Fibroblast of lung (primary cell): ENCODE data around the gene VWF. TPM values are rescaled to one million over a fixed set of nuclear protein-coding genes. Genes with fewer than 3 reads are reported as not detected.
"Not testable (repeated sequence)": the region's sequence is repeated elsewhere in the genome, so short reads cannot be mapped to it uniquely, and the experiment has no call there.

Experiments
- DNase-seq, 2 donors: peaks; one replicate each; pipeline versions ENCODE4 v3.0.0 to v3.0.0-alpha.2; 2010; ENCODE audit warnings: low read depth in 2 of 2
- H2AFZ ChIP-seq: 2 replicates; pipeline ENCODE4 v1.5.1; 2012; ENCODE audit warnings: low read length, control low read depth, inconsistent platforms
- H3K27ac ChIP-seq: 2 replicates; pipeline ENCODE4 v1.5.1; 2011; ENCODE audit warnings: low read length, control low read depth; ENCODE audit not compliant: insufficient read depth
- H3K27me3 ChIP-seq: 2 replicates; pipeline ENCODE4 v1.5.1; 2011; ENCODE audit warnings: mild to moderate bottlenecking, low read length; ENCODE audit not compliant: control insufficient read depth, insufficient read depth
- H3K36me3 ChIP-seq: 2 replicates; pipeline ENCODE4 v1.5.1; 2011; ENCODE audit warnings: low read length; ENCODE audit not compliant: control insufficient read depth, insufficient read depth
- H3K4me1 ChIP-seq: 2 replicates; pipeline ENCODE4 v1.5.1; 2011; ENCODE audit warnings: low read length; ENCODE audit not compliant: control insufficient read depth, insufficient read depth; ENCODE audit errors: extremely low read depth
- H3K4me2 ChIP-seq: 2 replicates; pipeline ENCODE4 v1.5.1; 2011; ENCODE audit warnings: low read length, control low read depth; ENCODE audit not compliant: insufficient read depth; ENCODE audit errors: extremely low read depth
- H3K4me3 ChIP-seq, 4 experiments: fragments of 200-600 bp in 1 of 4; sonication (generic) in 1 of 4; replicated peaks in 1 of 4; 2 replicates each; pipeline ENCODE4 v1.5.1; 2011 to 2016; ENCODE audit warnings: low read length in 4 of 4, low read depth in 3 of 4, mild to moderate bottlenecking in 3 of 4, control low read depth in 2 of 4, inconsistent platforms in 1 of 4, mixed read lengths in 1 of 4; ENCODE audit not compliant: insufficient read depth in 1 of 4; ENCODE audit errors: control extremely low read depth in 1 of 4
- H3K79me2 ChIP-seq: 2 replicates; pipeline ENCODE4 v1.5.1; 2012; ENCODE audit warnings: mild to moderate bottlenecking, low read length, inconsistent platforms; ENCODE audit not compliant: control insufficient read depth, insufficient read depth
- H3K9ac ChIP-seq: 2 replicates; pipeline ENCODE4 v1.5.1; 2011; ENCODE audit warnings: mild to moderate bottlenecking, low read length, control low read depth; ENCODE audit not compliant: insufficient read depth
- H3K9me3 ChIP-seq: 2 replicates; pipeline ENCODE4 v1.5.1; 2012; ENCODE audit warnings: low read depth, low read length; ENCODE audit not compliant: control insufficient read depth, insufficient read depth
- H4K20me1 ChIP-seq: 2 replicates; pipeline ENCODE4 v1.5.1; 2011; ENCODE audit warnings: low read length; ENCODE audit not compliant: control insufficient read depth, insufficient read depth; ENCODE audit errors: extremely low read depth
- EZH2 ChIP-seq: IDR thresholded peaks from 2 replicates; pipeline ENCODE4 v1.5.1; 2012; ENCODE audit warnings: low read length, control low read depth, mild to moderate bottlenecking; ENCODE audit errors: missing control alignments
- polyA plus RNA-seq, 2 donors: library from polyadenylated mRNA; depleted of rRNA in 1 of 2; stranded (reverse) in 1 of 2; unstranded in 1 of 2; fragments of >200 nt; gene quantifications; 2 replicates each; pipeline ENCODE4 v1.2.1, GENCODE V29; 2011 to 2012; ENCODE audit warnings: missing spikeins in 1 of 2
- total RNA-seq: library from RNA; depleted of rRNA; stranded (reverse); fragments of >200 nt; gene quantifications from 2 replicates; pipeline ENCODE4 v1.2.1, GENCODE V29; 2014
- TF ChIP-seq, protein P1 (sequence below), 2 donors: IDR thresholded peaks in 1 of 2; conservative IDR thresholded peaks in 1 of 2; 1 replicate in 1 of 2; 2 replicates in 1 of 2; pipeline ENCODE4 v1.5.1; 2011 to 2012; ENCODE audit warnings: low read length in 2 of 2, control low read depth in 1 of 2, inconsistent platforms in 1 of 2, low read depth in 1 of 2, mild to moderate bottlenecking in 1 of 2

The VWF gene
- total and polyA plus RNA-seq, 2 donors (not counting 1 experiment from before 2014, with no cell fraction given) = 0.15 to 1.7 TPM

DNA sequence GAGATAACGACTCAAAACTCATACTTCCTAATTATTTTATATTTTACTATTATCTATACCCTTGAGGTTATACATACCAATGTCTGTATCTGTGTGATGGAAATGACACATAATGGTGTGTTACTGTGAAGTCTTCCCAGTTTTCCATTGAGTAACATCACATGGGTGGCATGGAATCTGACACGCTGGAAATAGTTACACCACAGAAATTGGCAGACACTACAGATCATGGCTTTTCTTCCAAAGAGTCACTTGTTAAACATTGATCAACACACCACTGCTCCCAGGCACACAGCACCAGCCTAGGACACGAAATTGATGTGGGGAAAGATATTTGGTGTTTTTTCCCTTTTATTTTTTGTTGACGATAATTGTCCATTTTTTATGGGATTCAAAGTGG is 33.0 kb upstream of the VWF start:
- H3K4me2 ChIP-seq = no peak overlapping the region
- H3K27me3 ChIP-seq = no peaks in the 10 kb centered on the region
- no peaks in the 10 kb centered on the region for H3K79me2 ChIP-seq
- no peaks in the 10 kb centered on the region for H4K20me1 ChIP-seq
- peaks cover 6% of the 10 kb centered on the region for H3K4me1 ChIP-seq
- H3K9me3 ChIP-seq = no peaks in the 10 kb centered on the region
- H3K9ac ChIP-seq = no peak overlapping the region
- H3K36me3 ChIP-seq = no peaks in the 10 kb centered on the region
- no peak overlapping the region for H3K4me3 ChIP-seq
- TF ChIP-seq, protein P1, sequence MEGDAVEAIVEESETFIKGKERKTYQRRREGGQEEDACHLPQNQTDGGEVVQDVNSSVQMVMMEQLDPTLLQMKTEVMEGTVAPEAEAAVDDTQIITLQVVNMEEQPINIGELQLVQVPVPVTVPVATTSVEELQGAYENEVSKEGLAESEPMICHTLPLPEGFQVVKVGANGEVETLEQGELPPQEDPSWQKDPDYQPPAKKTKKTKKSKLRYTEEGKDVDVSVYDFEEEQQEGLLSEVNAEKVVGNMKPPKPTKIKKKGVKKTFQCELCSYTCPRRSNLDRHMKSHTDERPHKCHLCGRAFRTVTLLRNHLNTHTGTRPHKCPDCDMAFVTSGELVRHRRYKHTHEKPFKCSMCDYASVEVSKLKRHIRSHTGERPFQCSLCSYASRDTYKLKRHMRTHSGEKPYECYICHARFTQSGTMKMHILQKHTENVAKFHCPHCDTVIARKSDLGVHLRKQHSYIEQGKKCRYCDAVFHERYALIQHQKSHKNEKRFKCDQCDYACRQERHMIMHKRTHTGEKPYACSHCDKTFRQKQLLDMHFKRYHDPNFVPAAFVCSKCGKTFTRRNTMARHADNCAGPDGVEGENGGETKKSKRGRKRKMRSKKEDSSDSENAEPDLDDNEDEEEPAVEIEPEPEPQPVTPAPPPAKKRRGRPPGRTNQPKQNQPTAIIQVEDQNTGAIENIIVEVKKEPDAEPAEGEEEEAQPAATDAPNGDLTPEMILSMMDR (conservative IDR thresholded peaks at IDR 0.05 in 1 of 2, IDR thresholded peaks at IDR 0.05 in 1 of 2; ENCODE audit: low read depth in 1 of 2, low read length in 2 of 2) = no peak
- TF ChIP-seq EZH2 = no peak
- H2AFZ ChIP-seq = no peak overlapping the region
- DNase-seq = no peak
- H3K27ac ChIP-seq = no peak overlapping the region

DNA sequence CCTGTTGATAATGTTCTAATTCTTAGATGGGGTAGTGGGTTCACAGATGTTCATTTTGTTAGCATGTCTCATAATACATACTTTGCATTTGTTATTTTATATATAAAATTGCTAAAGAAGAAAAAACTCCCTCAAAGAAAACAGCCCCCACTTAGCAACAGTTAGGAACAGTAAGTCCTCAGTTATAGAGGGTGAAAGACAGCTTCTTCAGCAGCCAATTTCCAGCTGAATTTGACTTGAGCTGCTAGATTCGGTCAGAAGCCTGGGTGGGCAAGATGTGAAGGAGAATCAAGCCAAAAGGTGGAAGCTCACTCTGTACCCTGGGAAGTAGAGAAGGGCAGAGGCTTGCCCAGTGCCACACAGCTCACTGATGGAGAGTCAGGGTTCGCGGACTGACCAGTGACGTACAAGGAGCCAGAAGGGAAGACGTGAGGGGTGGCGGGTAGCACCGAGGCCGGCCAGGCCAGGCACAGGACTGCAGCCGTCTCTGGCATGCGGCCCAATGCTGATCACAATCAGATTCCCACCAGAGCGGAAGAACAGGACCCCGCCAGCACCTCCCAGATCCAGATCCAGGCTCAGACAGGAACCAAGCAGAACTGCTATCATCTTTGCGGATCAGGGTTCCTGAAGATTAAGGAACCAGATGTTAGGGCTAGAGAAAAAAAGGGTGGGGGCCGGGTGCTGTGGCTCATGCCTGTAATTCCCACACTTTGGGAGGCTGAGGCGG is 30.4 kb upstream of the VWF start:
- no peak overlapping the region for H3K4me3 ChIP-seq
- no peaks in the 10 kb centered on the region for H3K27me3 ChIP-seq
- no peak overlapping the region for H3K9ac ChIP-seq
- no peaks in the 10 kb centered on the region for H4K20me1 ChIP-seq
- no peak overlapping the region for H2AFZ ChIP-seq
- no peaks in the 10 kb centered on the region for H3K79me2 ChIP-seq
- no peaks in the 10 kb centered on the region for H3K4me1 ChIP-seq
- H3K9me3 ChIP-seq = no peaks in the 10 kb centered on the region
- H3K4me2 ChIP-seq = no peak overlapping the region
- no peak for DNase-seq
- H3K36me3 ChIP-seq = no peaks in the 10 kb centered on the region
- H3K27ac ChIP-seq = no peak overlapping the region
- TF ChIP-seq EZH2 = no peak
- TF ChIP-seq, protein P1 (conservative IDR thresholded peaks at IDR 0.05 in 1 of 2, IDR thresholded peaks at IDR 0.05 in 1 of 2; ENCODE audit: low read depth in 1 of 2, low read length in 2 of 2) = no peak

DNA sequence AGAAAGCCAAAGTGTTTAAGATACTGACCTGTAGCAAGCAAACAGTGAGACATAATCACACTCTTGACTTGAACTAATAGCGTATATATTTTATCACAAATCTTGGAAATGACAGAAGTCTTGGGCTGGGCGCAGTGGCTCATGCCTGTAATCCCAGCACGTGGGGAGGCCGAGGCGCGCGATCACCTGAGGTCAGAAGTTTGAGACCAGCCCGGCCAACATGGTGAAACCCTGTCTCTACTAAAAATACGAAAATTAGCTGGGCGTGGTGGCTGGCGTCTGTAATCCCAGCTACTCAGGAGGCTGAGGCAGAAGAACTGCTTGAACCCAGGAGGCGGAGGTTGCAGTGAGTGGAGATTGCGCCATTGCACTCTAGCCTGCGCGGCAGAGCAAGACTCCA is 24.3 kb upstream of the VWF start:
- H3K9ac ChIP-seq, H3K9me3 ChIP-seq, H3K4me3 ChIP-seq, H3K79me2 ChIP-seq, DNase-seq, H4K20me1 ChIP-seq, H3K27me3 ChIP-seq, H3K4me2 ChIP-seq, H3K4me1 ChIP-seq, H3K27ac ChIP-seq, H3K36me3 ChIP-seq, H2AFZ ChIP-seq: not testable (repeated sequence)
